H9 (cell line): Measurements from ENCODE around the gene MIPEP. TPM values are rescaled to one million over a fixed set of nuclear protein-coding genes. Genes with fewer than 3 reads are reported as not detected.

Experiments
- DNase-seq: peaks from one replicate; pipeline ENCODE4 v3.0.0-alpha.2; 2017
- H2AFZ ChIP-seq: one replicate; pipeline ENCODE4 v1.6.1; 2013; ENCODE audit warnings: mild to moderate bottlenecking, low read length, control low read depth, moderate library complexity
- H2AK5ac ChIP-seq: 2 replicates; pipeline ENCODE4 v1.6.1; 2013; ENCODE audit warnings: low read length, control low read depth, mixed read lengths; ENCODE audit not compliant: insufficient read length
- H2BK120ac ChIP-seq: one replicate; pipeline ENCODE4 v1.6.1; 2013; ENCODE audit warnings: low read depth, mild to moderate bottlenecking, low read length, control low read depth, inconsistent platforms; ENCODE audit not compliant: poor library complexity, severe bottlenecking
- H2BK12ac ChIP-seq: 2 replicates; pipeline ENCODE4 v1.6.1; 2013; ENCODE audit warnings: low read length, control low read depth, mixed read lengths, low read depth; ENCODE audit not compliant: insufficient read length
- H2BK15ac ChIP-seq: 2 replicates; pipeline ENCODE4 v1.6.1; 2013; ENCODE audit warnings: low read depth, low read length, control low read depth
- H2BK20ac ChIP-seq: one replicate; pipeline ENCODE4 v1.6.1; 2013; ENCODE audit warnings: low read depth, mild to moderate bottlenecking, low read length, control low read depth, inconsistent platforms; ENCODE audit not compliant: poor library complexity, severe bottlenecking
- H2BK5ac ChIP-seq: 2 replicates; pipeline ENCODE4 v1.6.1; 2013; ENCODE audit warnings: low read length, control low read depth, mixed read lengths; ENCODE audit not compliant: insufficient read length
- H3K14ac ChIP-seq: 2 replicates; pipeline ENCODE4 v1.6.1; 2013; ENCODE audit warnings: low read length, control low read depth; ENCODE audit not compliant: insufficient read depth
- H3K18ac ChIP-seq: 2 replicates; pipeline ENCODE4 v1.6.1; 2013; ENCODE audit warnings: low read depth, mild to moderate bottlenecking, mixed read lengths, low read length, control low read depth; ENCODE audit not compliant: insufficient read length
- H3K23ac ChIP-seq: 2 replicates; pipeline ENCODE4 v1.6.1; 2013; ENCODE audit warnings: low read length, control low read depth, mixed read lengths, low read depth; ENCODE audit not compliant: insufficient read length
- H3K23me2 ChIP-seq: 2 replicates; pipeline ENCODE4 v1.6.1; 2013; ENCODE audit warnings: low read depth, mild to moderate bottlenecking, mixed read lengths, low read length, control low read depth; ENCODE audit not compliant: insufficient read length, poor library complexity, severe bottlenecking
- H3K27ac ChIP-seq: 2 replicates; pipeline ENCODE4 v1.5.1; 2013; ENCODE audit warnings: low read length, control low read depth, mixed read lengths, low read depth; ENCODE audit not compliant: insufficient read length
- H3K27me3 ChIP-seq: 2 replicates; pipeline ENCODE4 v1.6.1; 2013; ENCODE audit warnings: low read length, control low read depth, inconsistent platforms; ENCODE audit not compliant: insufficient read depth
- H3K4ac ChIP-seq: 2 replicates; pipeline ENCODE4 v1.6.1; 2013; ENCODE audit warnings: low read depth, mild to moderate bottlenecking, control low read depth, inconsistent platforms, low read length, moderate library complexity
- H3K4me1 ChIP-seq: 2 replicates; pipeline ENCODE4 v1.6.1; 2013; ENCODE audit warnings: low read length, control low read depth, inconsistent platforms; ENCODE audit not compliant: insufficient read depth
- H3K4me2 ChIP-seq: 2 replicates; pipeline ENCODE4 v1.6.1; 2013; ENCODE audit warnings: low read length, control low read depth, mixed read lengths; ENCODE audit not compliant: insufficient read length, insufficient read depth
- H3K56ac ChIP-seq: 2 replicates; pipeline ENCODE4 v1.6.1; 2013; ENCODE audit warnings: low read depth, mild to moderate bottlenecking, mixed read lengths, low read length, control low read depth; ENCODE audit not compliant: insufficient read length
- H3K79me1 ChIP-seq: 2 replicates; pipeline ENCODE4 v1.6.1; 2013; ENCODE audit warnings: low read depth, mild to moderate bottlenecking, moderate library complexity, low read length, control low read depth, inconsistent platforms; ENCODE audit not compliant: insufficient read depth, poor library complexity, severe bottlenecking
- H3K79me2 ChIP-seq: 2 replicates; pipeline ENCODE4 v1.6.1; 2013; ENCODE audit warnings: low read length, control low read depth, inconsistent platforms; ENCODE audit not compliant: insufficient read depth
- H3K9ac ChIP-seq: 2 replicates; pipeline ENCODE4 v1.6.1; 2013; ENCODE audit warnings: low read length, control low read depth, mixed read lengths; ENCODE audit not compliant: insufficient read length; ENCODE audit errors: extremely low read depth
- H3K9me3 ChIP-seq: one replicate; pipeline ENCODE4 v1.6.1; 2013; ENCODE audit warnings: low read depth, low read length, inconsistent platforms; ENCODE audit not compliant: control insufficient read depth
- H3T11ph ChIP-seq: one replicate; pipeline ENCODE4 v1.6.1; 2013; ENCODE audit warnings: mild to moderate bottlenecking, low read length, control low read depth, inconsistent platforms
- H4K20me1 ChIP-seq: one replicate; pipeline ENCODE4 v1.6.1; 2013; ENCODE audit not compliant: control insufficient read depth, insufficient read length, insufficient read depth
- H4K5ac ChIP-seq: 2 replicates; pipeline ENCODE4 v1.6.1; 2013; ENCODE audit warnings: low read depth, mild to moderate bottlenecking, mixed read lengths, low read length, control low read depth; ENCODE audit not compliant: insufficient read length
- H4K8ac ChIP-seq: replicated peaks from 2 replicates; pipeline ENCODE4 v1.6.1; 2013; ENCODE audit warnings: low read length, control low read depth, mixed read lengths, low read depth; ENCODE audit not compliant: insufficient read length
- H4K91ac ChIP-seq: 2 replicates; pipeline ENCODE4 v1.6.1; 2013; ENCODE audit warnings: low read depth, mild to moderate bottlenecking, moderate library complexity, mixed read lengths, low read length, control low read depth; ENCODE audit not compliant: insufficient read length
- H3K27ac Mint-ChIP-seq, 3 experiments: 2 replicates in 2 of 3; 3 replicates in 1 of 3; pipeline ENCODE4 v1.8.0; 2020 to 2021; ENCODE audit warnings: mixed read lengths in 3 of 3, mild to moderate bottlenecking in 1 of 3, moderate library complexity in 1 of 3
- H3K27me3 Mint-ChIP-seq: 2 replicates; pipeline ENCODE4 v1.8.0; 2021; ENCODE audit warnings: low read depth, mild to moderate bottlenecking, moderate library complexity, mixed read lengths
- H3K36me3 Mint-ChIP-seq, 3 experiments: 2 replicates in 2 of 3; 3 replicates in 1 of 3; pipeline ENCODE4 v1.8.0; 2020 to 2021; ENCODE audit warnings: low read depth in 3 of 3, mixed read lengths in 3 of 3; ENCODE audit not compliant: insufficient read depth in 1 of 3
- H3K4me1 Mint-ChIP-seq, 2 experiments: 2 replicates each; pipeline ENCODE4 v1.8.0; 2020; ENCODE audit warnings: mixed read lengths in 2 of 2
- H3K4me3 Mint-ChIP-seq, 2 experiments: 2 replicates in 1 of 2; 3 replicates in 1 of 2; pipeline ENCODE4 v1.8.0; 2020 to 2021; ENCODE audit warnings: mild to moderate bottlenecking in 2 of 2, mixed read lengths in 2 of 2, moderate library complexity in 1 of 2
- H3K9me3 Mint-ChIP-seq, 2 experiments: 2 replicates in 1 of 2; 3 replicates in 1 of 2; pipeline ENCODE4 v1.8.0; 2020; ENCODE audit warnings: mild to moderate bottlenecking in 2 of 2, mixed read lengths in 2 of 2, moderate library complexity in 1 of 2
- CTCF ChIP-seq: fragments of 200-600 bp; sonication (generic); conservative IDR thresholded peaks from 3 replicates; pipeline ENCODE4 v1.8.0; 2021; ENCODE audit warnings: antibody characterized with exemption, mild to moderate bottlenecking
- WGBS: extraction: QIAGEN DNeasy Blood & Tissue Kit; methylation state at CpG from one replicate; pipeline ENCODE4 v1.1.7; 2013; ENCODE audit warnings: missing lambda C conversion rate, low lambda C conversion rate, mixed read lengths; ENCODE audit not compliant: insufficient read length; ENCODE audit errors: extremely low coverage; 5-methylcytosine and 5-hydroxymethylcytosine counted together
- total RNA-seq: library from RNA; stranded (reverse); gene quantifications from 2 replicates; pipeline ENCODE4 v1.2.1, GENCODE V29; 2021

Gene MIPEP
- total RNA-seq, 1 experiment from 2014 or later: 18.5 TPM

DNA sequence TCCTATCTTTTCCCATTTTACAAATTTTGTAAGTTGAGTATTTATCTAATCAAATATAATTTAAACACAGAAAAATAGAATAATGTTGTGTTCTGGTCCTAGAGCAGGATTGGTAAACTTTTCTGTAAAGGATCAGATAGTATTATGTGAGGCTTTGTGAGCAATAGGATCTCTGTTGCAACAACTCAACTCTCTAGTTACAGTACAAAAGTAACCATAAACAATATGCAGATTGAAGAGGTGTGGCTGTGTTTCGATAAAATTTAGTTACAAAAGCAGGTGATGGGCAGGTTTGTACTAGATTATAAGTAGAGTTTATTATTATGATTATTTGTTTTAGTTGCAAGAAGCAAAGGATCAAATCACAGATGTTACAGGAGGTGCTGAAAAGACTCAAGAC is 23.3 kb upstream of the MIPEP start:
- no peak overlapping the region for H4K8ac ChIP-seq
- no peaks in the 10 kb centered on the region for H4K20me1 ChIP-seq
- no peak overlapping the region for H3K14ac ChIP-seq
- H2AK5ac ChIP-seq: no peak overlapping the region
- H3K23ac ChIP-seq: no peak overlapping the region
- H3K9me3 ChIP-seq: no peaks in the 10 kb centered on the region
- WGBS: no CpG with 5 or more reads among the region's 1 CpG
- no peak overlapping the region for H3K18ac ChIP-seq
- Mint-ChIP-seq H3K9me3 (no peaks in the 10 kb centered on the region; a peak in 1 of 5 replicates), H3K27me3 (no peaks in the 10 kb centered on the region), H3K27ac (no peak overlapping the region), H3K36me3 (no peaks in the 10 kb centered on the region), H3K4me3 (no peak overlapping the region), H3K4me1 (peaks cover 14 to 16% of the 10 kb centered on the region in 2 experiments)
- H2BK15ac ChIP-seq: no peak overlapping the region
- no peaks in the 10 kb centered on the region for H3K4me1 ChIP-seq
- no peak for TF ChIP-seq CTCF
- H3K4me2 ChIP-seq: no peak overlapping the region
- no peaks in the 10 kb centered on the region for H3K79me2 ChIP-seq
- H3K56ac ChIP-seq: no peak overlapping the region
- H3K27ac ChIP-seq: no peak overlapping the region
- no peak overlapping the region for H3T11ph ChIP-seq
- H3K9ac ChIP-seq: no peak overlapping the region
- no peak overlapping the region for H2AFZ ChIP-seq
- no peaks in the 10 kb centered on the region for H3K23me2 ChIP-seq
- H2BK5ac ChIP-seq: no peak overlapping the region
- no peak overlapping the region for H2BK120ac ChIP-seq
- no peak overlapping the region for H4K91ac ChIP-seq
- no peaks in the 10 kb centered on the region for H3K79me1 ChIP-seq
- H3K4ac ChIP-seq: no peak overlapping the region
- no peak overlapping the region for H2BK12ac ChIP-seq
- no peaks in the 10 kb centered on the region for H3K27me3 ChIP-seq
- no peak overlapping the region for H2BK20ac ChIP-seq
- H4K5ac ChIP-seq: no peak overlapping the region
- no peak for DNase-seq
